PFSK-1 (cell line): Measurements from ENCODE around the gene ACSL3.

Experiments used
- FOXP2 ChIP-seq: optimal IDR thresholded peaks from 2 replicates; pipeline ENCODE3; 2011; ENCODE audit warnings: borderline replicate concordance, control low read depth, inconsistent platforms; ENCODE audit not compliant: insufficient read depth; ENCODE audit errors: extremely low read length, extremely low read depth
- POLR2AphosphoS5 ChIP-seq: IDR thresholded peaks from 2 replicates; pipeline ENCODE4 v1.6.1; 2012; ENCODE audit warnings: low read depth, mild to moderate bottlenecking, control low read depth, low read length, moderate library complexity
- REST ChIP-seq, 2 experiments: IDR thresholded peaks; 2 replicates each; pipeline versions ENCODE4 v1.6.1 to v1.8.0; 2011 to 2012; ENCODE audit warnings: low read depth in 2 of 2, low read length in 2 of 2, control low read depth in 1 of 2, inconsistent platforms in 1 of 2, mild to moderate bottlenecking in 1 of 2, moderate library complexity in 1 of 2; ENCODE audit not compliant: insufficient read depth in 1 of 2
- SIN3A ChIP-seq: IDR thresholded peaks from 2 replicates; pipeline ENCODE4 v1.6.1; 2012; ENCODE audit warnings: mild to moderate bottlenecking, low read length, moderate library complexity, borderline replicate concordance; ENCODE audit not compliant: insufficient read depth
- TAF1 ChIP-seq: IDR thresholded peaks from 2 replicates; pipeline ENCODE4 v1.6.1; 2012; ENCODE audit warnings: low read length, control low read depth, borderline replicate concordance; ENCODE audit not compliant: insufficient read depth

- TF ChIP-seq POLR2AphosphoS5 (no peak), SIN3A (no peak), REST (IDR thresholded peaks at IDR 0.05; ENCODE audit: insufficient read depth in 1 of 2, low read depth in 2 of 2, low read length in 2 of 2) (no peak), FOXP2 (no peak), TAF1 (no peak)
Observed at GRCh38 chr2:222930862-222931261, 70.0 kb downstream of the ACSL3 start.
